ENCODE results near the gene ATP8A2.
A peak's percentile ranks its signal among the peaks of the same experiment; 100 is the strongest.

ATP8A2 gene

DNA sequence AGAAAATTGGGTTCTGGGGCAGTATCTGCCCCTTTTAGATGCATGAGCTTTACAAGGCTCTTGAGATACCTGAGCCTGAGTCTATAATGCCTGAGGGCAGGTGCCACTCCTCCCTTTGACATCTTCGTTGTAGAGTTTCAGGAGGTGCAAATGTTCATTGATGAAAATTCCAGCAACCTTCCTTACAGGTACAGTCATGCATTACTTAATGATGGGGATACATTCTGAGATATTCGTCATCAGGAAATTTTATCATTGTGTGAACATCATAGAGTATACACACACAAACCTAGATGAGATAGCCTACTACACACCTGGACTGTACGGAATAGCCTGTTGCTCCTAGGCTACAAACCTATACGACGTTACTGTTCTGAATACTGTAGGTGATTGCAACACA lies 370.0 kb downstream of the ATP8A2 start:
- no peak for DNase-seq (ENCODE audit: extremely low read depth, low read depth)
- TF ChIP-seq, protein P1, sequence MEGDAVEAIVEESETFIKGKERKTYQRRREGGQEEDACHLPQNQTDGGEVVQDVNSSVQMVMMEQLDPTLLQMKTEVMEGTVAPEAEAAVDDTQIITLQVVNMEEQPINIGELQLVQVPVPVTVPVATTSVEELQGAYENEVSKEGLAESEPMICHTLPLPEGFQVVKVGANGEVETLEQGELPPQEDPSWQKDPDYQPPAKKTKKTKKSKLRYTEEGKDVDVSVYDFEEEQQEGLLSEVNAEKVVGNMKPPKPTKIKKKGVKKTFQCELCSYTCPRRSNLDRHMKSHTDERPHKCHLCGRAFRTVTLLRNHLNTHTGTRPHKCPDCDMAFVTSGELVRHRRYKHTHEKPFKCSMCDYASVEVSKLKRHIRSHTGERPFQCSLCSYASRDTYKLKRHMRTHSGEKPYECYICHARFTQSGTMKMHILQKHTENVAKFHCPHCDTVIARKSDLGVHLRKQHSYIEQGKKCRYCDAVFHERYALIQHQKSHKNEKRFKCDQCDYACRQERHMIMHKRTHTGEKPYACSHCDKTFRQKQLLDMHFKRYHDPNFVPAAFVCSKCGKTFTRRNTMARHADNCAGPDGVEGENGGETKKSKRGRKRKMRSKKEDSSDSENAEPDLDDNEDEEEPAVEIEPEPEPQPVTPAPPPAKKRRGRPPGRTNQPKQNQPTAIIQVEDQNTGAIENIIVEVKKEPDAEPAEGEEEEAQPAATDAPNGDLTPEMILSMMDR (IDR thresholded peaks at IDR 0.05; ENCODE audit: low read depth, low read length) = no peak

DNA sequence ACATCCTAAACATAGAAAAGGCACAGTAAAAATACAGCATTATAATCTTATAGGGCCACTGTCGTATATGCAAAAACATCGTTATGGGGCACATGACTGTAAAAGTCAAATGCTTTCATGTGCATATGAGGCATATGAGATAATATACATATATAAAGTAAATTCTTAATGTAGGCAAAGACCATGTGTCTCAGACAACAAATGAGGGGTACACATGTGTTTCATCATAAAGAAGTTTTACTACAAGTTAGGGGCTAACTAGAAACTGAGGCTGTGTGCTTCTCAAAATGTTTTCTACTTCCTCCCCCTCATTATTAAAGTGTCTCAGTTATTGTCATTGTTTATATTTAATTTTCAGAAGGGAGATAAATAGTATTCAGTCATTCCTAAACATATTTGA lies 370.4 kb downstream of the ATP8A2 start:
- TF ChIP-seq, protein P1 (IDR thresholded peaks at IDR 0.05; ENCODE audit: low read depth, low read length) = no peak
- DNase-seq (ENCODE audit: extremely low read depth, low read depth) = no peak

DNA sequence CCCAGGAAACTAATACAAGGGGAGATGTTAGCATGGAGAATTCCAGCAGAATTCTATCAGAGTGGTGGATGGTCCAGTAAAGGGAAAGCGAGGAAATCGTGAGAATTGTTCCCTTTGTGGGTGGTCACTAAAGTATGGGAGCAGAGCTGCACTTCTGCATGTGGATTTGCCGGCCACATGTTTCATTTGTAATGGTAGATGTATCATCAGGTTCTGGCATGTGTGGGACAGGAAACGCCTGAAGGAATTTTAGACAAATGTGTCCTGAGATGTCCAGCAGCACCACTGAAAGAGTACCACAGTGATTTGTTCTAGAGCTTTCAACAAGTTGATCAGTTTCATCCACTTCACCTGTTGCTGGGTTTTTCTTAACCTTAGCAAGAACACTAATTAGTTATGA lies 371.6 kb downstream of the ATP8A2 start:
- TF ChIP-seq, protein P1 (IDR thresholded peaks at IDR 0.05; ENCODE audit: low read depth, low read length) = no peak
- no peak for DNase-seq (ENCODE audit: extremely low read depth, low read depth)

DNA sequence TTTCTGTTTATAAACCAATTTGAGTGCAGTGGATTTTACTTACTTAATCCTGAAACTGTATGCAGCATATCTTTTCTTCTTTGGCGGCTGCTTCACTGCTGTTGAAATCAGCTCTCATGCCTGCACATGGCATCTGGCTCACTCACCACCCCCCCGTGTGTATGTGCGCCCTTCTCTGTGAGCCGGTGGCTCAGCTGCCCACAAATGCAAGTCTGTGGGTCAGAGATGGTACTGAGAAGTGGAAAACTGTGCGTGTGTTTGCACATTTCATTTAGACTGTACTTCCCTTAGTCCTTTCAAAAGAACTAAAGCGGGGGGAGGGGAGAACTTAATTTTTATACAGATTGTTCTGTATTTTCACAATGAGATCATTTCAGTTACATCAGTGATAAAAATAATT lies 372.4 kb downstream of the ATP8A2 start:
- TF ChIP-seq, protein P1 (IDR thresholded peaks at IDR 0.05; ENCODE audit: low read depth, low read length) = no peak

DNA sequence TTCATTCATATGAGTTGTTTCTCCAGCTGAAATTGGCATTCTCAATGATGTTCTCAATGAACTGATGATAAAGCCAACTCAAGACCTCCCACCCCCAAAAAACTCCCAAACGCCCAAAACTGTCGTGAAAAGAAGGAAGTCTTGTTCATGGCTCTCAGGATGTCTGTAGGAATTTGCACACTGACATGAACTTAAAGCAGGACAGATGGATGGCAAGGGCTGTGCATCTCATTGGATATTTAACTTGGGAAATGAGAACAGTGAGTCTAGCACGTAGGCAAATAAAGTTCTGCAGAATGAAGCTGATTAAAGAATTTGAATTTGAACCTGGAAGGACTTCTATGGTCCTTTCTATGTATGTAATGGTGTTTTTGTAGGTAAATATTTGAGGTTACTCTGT lies 374.4 kb downstream of the ATP8A2 start:
- no peak for DNase-seq (ENCODE audit: extremely low read depth, low read depth)
- TF ChIP-seq, protein P1 (IDR thresholded peaks at IDR 0.05; ENCODE audit: low read depth, low read length) = no peak

More for the DNA sequence above, 372.4 kb downstream of the ATP8A2 start:
- no peak for DNase-seq (ENCODE audit: extremely low read depth, low read depth)

DNA sequence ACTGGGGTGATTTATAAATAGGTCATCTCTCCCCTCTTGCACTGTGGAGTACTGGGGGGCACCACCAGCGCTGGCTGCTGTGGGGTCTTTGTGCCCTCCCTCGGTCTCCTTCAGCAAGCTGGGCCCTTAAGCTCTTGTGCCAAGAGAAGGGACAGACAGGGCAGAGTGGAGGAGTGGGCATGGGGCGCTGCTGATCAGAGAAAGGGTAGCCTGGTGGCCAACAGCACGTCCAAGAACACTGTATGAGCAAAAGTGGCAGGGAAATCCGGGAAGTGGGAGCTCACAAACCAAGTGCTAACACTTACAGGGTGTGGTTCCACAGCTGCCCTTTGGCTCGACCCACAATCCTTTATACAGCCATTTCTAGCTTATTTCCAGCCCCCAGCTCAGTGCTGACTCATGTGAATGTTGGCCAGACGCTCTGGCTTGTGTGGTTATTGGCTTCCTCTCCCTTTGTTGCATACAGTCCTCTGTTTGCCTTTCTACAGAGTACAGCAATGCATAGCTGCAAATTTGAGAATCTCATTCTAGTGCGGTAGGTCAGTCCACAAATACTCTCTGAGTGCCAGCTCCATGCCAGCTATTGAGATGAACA lies 381.3 kb downstream of the ATP8A2 start:
- TF ChIP-seq, protein P1 (IDR thresholded peaks at IDR 0.05; ENCODE audit: low read depth, low read length) = no peak
- DNase-seq (ENCODE audit: extremely low read depth, low read depth) = peak; percentile 22

DNA sequence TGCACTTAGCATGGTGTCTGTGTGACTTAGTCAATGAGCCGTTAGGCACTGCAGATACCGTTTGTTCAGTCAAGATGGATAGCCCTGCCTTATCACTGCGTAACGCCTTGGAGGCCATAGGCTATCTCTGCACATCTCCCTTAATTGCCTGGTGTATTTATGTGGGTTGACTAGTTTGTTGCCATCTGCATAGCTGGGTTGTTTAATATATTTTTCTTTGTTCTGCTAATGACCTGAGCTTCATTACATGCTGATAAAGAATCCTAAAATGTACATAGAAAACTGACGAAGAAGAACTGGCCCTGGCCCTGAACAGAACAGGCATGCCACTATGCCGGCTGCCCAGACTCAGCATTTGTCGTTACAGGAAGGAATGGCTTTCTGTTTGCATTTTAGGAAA lies 382.2 kb downstream of the ATP8A2 start:
- no peak for DNase-seq (ENCODE audit: extremely low read depth, low read depth)
- TF ChIP-seq, protein P1 (IDR thresholded peaks at IDR 0.05; ENCODE audit: low read depth, low read length) = no peak
